SK-N-MC (cell line): ENCODE measurements around the gene VIPR2.
A peak's percentile ranks its signal among the peaks of the same experiment; 100 is the strongest.

ENCODE experiments used
- EZH2 ChIP-seq: fragments of 200-600 bp; sonication (generic); IDR thresholded peaks from one replicate; pipeline ENCODE4 v1.6.1; 2017; ENCODE audit warnings: antibody characterized with exemption
- FOXP2 ChIP-seq: optimal IDR thresholded peaks from 2 replicates; pipeline ENCODE3; 2011; ENCODE audit warnings: mild to moderate bottlenecking, moderate library complexity; ENCODE audit not compliant: insufficient read depth; ENCODE audit errors: extremely low read length, control extremely low read depth
- POLR2AphosphoS5 ChIP-seq: IDR thresholded peaks from 2 replicates; pipeline ENCODE4 v1.6.1; 2012; ENCODE audit warnings: mild to moderate bottlenecking, low read depth, low read length, borderline replicate concordance

- TF ChIP-seq EZH2 (peak; percentile 64), POLR2AphosphoS5 (no peak), FOXP2 (no peak)
These were observed 152.6 kb downstream of the VIPR2 start for GRCh38 chr7:158991824-158992621.
